Retinal pigment epithelial cell (primary cell): ENCODE measurements around the gene TIGD1.

ENCODE experiments used
- DNase-seq: peaks from one replicate; pipeline ENCODE4 v3.0.0-alpha.2; 2010; ENCODE audit warnings: low read depth
- H3K4me3 ChIP-seq: 2 replicates; pipeline ENCODE4 v1.5.1; 2011; ENCODE audit warnings: mild to moderate bottlenecking, low read length, control low read depth, moderate library complexity
- CTCF ChIP-seq: conservative IDR thresholded peaks from 2 replicates; pipeline ENCODE4 v1.5.1; 2011; ENCODE audit warnings: low read depth, low read length, control low read depth, inconsistent platforms

TIGD1 gene

DNA sequence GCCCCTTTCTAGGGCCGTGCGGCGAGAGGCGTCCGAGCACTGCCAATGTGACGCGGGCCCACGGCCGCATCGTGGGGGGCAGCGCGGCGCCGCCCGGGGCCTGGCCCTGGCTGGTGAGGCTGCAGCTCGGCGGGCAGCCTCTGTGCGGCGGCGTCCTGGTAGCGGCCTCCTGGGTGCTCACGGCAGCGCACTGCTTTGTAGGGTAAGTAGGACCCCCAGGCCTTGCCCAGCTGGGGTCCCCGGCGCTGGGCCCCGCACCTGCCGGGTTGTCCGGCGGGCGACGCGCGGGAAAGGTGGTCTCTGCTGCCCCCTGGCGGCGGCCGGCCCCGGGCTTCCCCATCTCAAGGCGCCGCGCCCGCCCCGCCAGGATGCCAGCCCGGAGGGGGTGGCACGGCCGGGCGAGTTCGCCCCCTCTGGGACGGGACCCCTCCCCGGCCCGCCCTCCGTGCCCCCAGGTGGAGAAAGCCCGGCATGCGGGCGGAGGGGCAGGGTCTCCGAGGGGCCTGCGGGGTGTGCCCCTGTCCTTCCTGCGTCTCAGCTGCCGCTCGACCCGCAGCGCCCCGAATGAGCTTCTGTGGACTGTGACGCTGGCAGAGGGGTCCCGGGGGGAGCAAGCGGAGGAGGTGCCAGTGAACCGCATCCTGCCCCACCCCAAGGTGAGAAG, 28.3 kb downstream of the TIGD1 start:
- no peak overlapping the region for H3K4me3 ChIP-seq
- DNase-seq = no peak
- peak; percentile 58 for TF ChIP-seq CTCF

- no peak for DNase-seq
- no peak overlapping the region for H3K4me3 ChIP-seq
- no peak for TF ChIP-seq CTCF
These were observed 29.3 kb downstream of the TIGD1 start for GRCh38 chr2:232521098-232521497.

- DNase-seq = no peak
- H3K4me3 ChIP-seq = no peak overlapping the region
- TF ChIP-seq CTCF = no peak
These were observed 29.9 kb downstream of the TIGD1 start for GRCh38 chr2:232520489-232520888.

- H3K4me3 ChIP-seq = no peak within 1 kb of the TSS
- TF ChIP-seq CTCF = no peak
- DNase-seq = no peak
These were observed 30.5 kb downstream of the TIGD1 start, which contains the start of gene PRSS56 for GRCh38 chr2:232519581-232520438. PRSS56 (plus strand) TSS chr2:232520388; CDS start chr2:232520599, 211 bp downstream.

DNA sequence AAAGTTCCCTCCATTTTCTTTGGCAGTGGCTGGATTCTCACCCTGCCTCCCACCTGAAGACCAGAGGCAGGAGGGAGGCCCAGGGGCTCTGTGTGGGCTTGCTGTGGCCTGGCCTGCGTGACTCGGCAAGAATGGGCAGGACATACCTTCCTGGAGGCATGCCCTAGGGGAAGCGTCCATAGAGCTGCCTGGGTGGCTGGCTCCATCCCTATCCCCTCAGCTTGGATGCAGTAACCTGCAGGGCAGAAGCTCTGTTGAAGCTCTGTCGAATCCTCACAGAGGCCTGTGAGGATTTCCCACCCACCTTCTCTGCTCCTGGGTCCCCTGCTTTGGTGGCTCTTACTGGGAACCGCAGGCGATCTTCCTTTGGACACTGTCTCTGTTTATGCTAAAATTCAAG, 31.5 kb downstream of the TIGD1 start:
- no peak overlapping the region for H3K4me3 ChIP-seq
- no peak for TF ChIP-seq CTCF
- no peak for DNase-seq

DNA sequence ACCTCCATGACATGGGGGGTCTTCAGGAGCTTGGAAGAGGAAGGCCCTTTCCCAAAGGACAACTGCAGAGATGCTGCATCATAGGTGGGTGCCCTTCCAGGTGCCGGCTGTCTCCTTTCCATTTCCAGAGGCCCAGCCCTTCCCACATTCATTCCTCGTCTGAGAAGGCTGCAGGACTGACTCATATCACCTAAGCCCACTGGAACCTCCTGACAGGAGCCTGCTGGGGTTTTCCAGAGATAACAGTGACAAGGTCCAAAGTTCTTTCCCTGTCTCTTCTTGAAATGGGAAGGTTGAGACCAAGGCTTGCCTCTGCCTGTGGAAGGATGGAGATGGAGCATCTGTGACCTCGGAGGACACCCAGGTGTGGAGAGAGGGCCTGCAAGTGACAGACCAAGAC, 33.8 kb downstream of the TIGD1 start:
- H3K4me3 ChIP-seq = no peak overlapping the region
- no peak for TF ChIP-seq CTCF
- no peak for DNase-seq
